H1 (cell line): ENCODE data around the gene TXLNG. TPM values are rescaled to one million over a fixed set of nuclear protein-coding genes. Genes with fewer than 3 reads are reported as not detected.

Experiments used
- CTCF ChIA-PET: fragments of 300-600 bp; sonication (Branson Sonifier 250); formaldehyde crosslinking; loops from one replicate; lab custom pipeline; 2021; ENCODE audit not compliant: partially characterized antibody; lab: Charles Lee
- POLR2A ChIA-PET: fragments of 300-600 bp; sonication (Branson Sonifier 250); formaldehyde crosslinking; loops from one replicate; lab custom pipeline; 2021; ENCODE audit warnings: inconsistent platforms; ENCODE audit not compliant: partially characterized antibody; lab: Charles Lee
- DNase-seq, 2 experiments: peaks; one replicate each; pipeline versions ENCODE4 v3.0.0 to v3.0.0-alpha.2; 2010 to 2022; ENCODE audit warnings: low spot score in 2 of 2, low read depth in 1 of 2, mixed read lengths in 1 of 2
- FAIRE-seq: peaks from 2 replicates; lab custom pipeline; 2011; peaks lifted over from hg19 to GRCh38; lab: Jason Lieb, UNC
- H2AFZ ChIP-seq: 2 replicates; pipeline ENCODE4 v1.8.1; 2012; ENCODE audit warnings: low read length, inconsistent platforms
- H2AK5ac ChIP-seq: 2 replicates; pipeline ENCODE4 v1.6.1; 2013; ENCODE audit warnings: low read depth, low read length
- H2BK120ac ChIP-seq: replicated peaks from 2 replicates; pipeline ENCODE3; 2013; ENCODE audit warnings: low read depth, low read length, inconsistent platforms
- H2BK12ac ChIP-seq: 2 replicates; pipeline ENCODE4 v1.6.1; 2013; ENCODE audit warnings: low read depth, low read length
- H2BK15ac ChIP-seq: 2 replicates; pipeline ENCODE4 v1.6.1; 2013; ENCODE audit warnings: low read length
- H2BK20ac ChIP-seq: 2 replicates; pipeline ENCODE4 v1.6.1; 2013; ENCODE audit warnings: low read length
- H2BK5ac ChIP-seq: 2 replicates; pipeline ENCODE4 v1.6.1; 2013; ENCODE audit warnings: low read depth, low read length
- H3K14ac ChIP-seq: 2 replicates; pipeline ENCODE4 v1.6.1; 2013; ENCODE audit warnings: inconsistent platforms; ENCODE audit not compliant: insufficient read length
- H3K18ac ChIP-seq: 2 replicates; pipeline ENCODE4 v1.6.1; 2013; ENCODE audit warnings: low read length; ENCODE audit errors: extremely low read depth
- H3K23ac ChIP-seq: 2 replicates; pipeline ENCODE4 v1.6.1; 2013; ENCODE audit warnings: inconsistent platforms; ENCODE audit not compliant: insufficient read length
- H3K23me2 ChIP-seq: 2 replicates; pipeline ENCODE4 v1.6.1; 2013; ENCODE audit warnings: low read depth, low read length
- H3K27ac ChIP-seq: 2 replicates; pipeline ENCODE4 v1.6.1; 2011; ENCODE audit warnings: low read depth, low read length, inconsistent platforms
- H3K27me3 ChIP-seq, 4 experiments: replicated peaks in 1 of 4; 1 replicate in 1 of 4; 2 replicates in 3 of 4; pipeline versions ENCODE4 v1.6.1 to v1.8.1; 2011 to 2013; ENCODE audit warnings: low read length in 3 of 4, mild to moderate bottlenecking in 3 of 4, inconsistent platforms in 2 of 4, mixed read lengths in 2 of 4, moderate library complexity in 1 of 4; ENCODE audit not compliant: control insufficient read depth in 3 of 4, insufficient read depth in 3 of 4; ENCODE audit errors: extremely low read depth in 1 of 4
- H3K36me3 ChIP-seq, 4 experiments: 2 replicates each; pipeline versions ENCODE4 v1.6.1 to v1.8.1; 2011 to 2013; ENCODE audit warnings: mild to moderate bottlenecking in 4 of 4, low read length in 3 of 4, moderate library complexity in 2 of 4, control low read depth in 1 of 4, inconsistent platforms in 1 of 4; ENCODE audit not compliant: insufficient read depth in 4 of 4, control insufficient read depth in 2 of 4
- H3K4ac ChIP-seq: replicated peaks from 2 replicates; pipeline ENCODE3; 2013; ENCODE audit warnings: low read length, low read depth, mixed read lengths, inconsistent platforms; ENCODE audit not compliant: insufficient read length
- H3K4me1 ChIP-seq, 4 experiments: replicated peaks in 1 of 4; 1 replicate in 1 of 4; 2 replicates in 3 of 4; pipeline versions ENCODE4 v1.6.1 to v1.8.1; 2011 to 2013; ENCODE audit warnings: low read length in 3 of 4, inconsistent platforms in 2 of 4, mixed read lengths in 1 of 4; ENCODE audit not compliant: insufficient read depth in 4 of 4, control insufficient read depth in 3 of 4
- H3K4me2 ChIP-seq, 2 experiments: 2 replicates each; pipeline versions ENCODE4 v1.6.1 to v1.8.1; 2011 to 2013; ENCODE audit warnings: low read depth in 2 of 2, low read length in 2 of 2, control low read depth in 1 of 2, inconsistent platforms in 1 of 2, mild to moderate bottlenecking in 1 of 2; ENCODE audit not compliant: insufficient read depth in 1 of 2
- H3K4me3 ChIP-seq, 4 experiments: fragments of 200-600, 300-600 bp in 1 of 4; sonication (generic), shearing (Covaris generic), sonication (Bioruptor Twin) in 1 of 4; 2 replicates each; pipeline versions ENCODE4 v1.5.1 to v1.8.1; 2011 to 2016; ENCODE audit warnings: low read length in 4 of 4, low read depth in 3 of 4, control low read depth in 2 of 4, inconsistent platforms in 2 of 4, mild to moderate bottlenecking in 2 of 4, mixed read lengths in 1 of 4, moderate library complexity in 1 of 4; ENCODE audit not compliant: insufficient read depth in 2 of 4; ENCODE audit errors: extremely low read depth in 1 of 4
- H3K56ac ChIP-seq: replicated peaks from 2 replicates; pipeline ENCODE3; 2013; ENCODE audit warnings: low read depth, mild to moderate bottlenecking, mixed read lengths, low read length, inconsistent platforms; ENCODE audit not compliant: insufficient read length
- H3K79me1 ChIP-seq: 2 replicates; pipeline ENCODE4 v1.6.1; 2013; ENCODE audit warnings: low read depth, low read length, control low read depth
- H3K79me2 ChIP-seq, 2 experiments: 2 replicates each; pipeline versions ENCODE4 v1.6.1 to v1.8.1; 2012 to 2013; ENCODE audit warnings: low read length in 2 of 2, mild to moderate bottlenecking in 2 of 2, inconsistent platforms in 1 of 2; ENCODE audit not compliant: insufficient read depth in 2 of 2, control insufficient read depth in 1 of 2
- H3K9ac ChIP-seq, 4 experiments: replicated peaks in 1 of 4; 1 replicate in 1 of 4; 2 replicates in 3 of 4; pipeline versions ENCODE4 v1.6.1 to v1.8.1; 2011 to 2013; ENCODE audit warnings: low read depth in 3 of 4, low read length in 3 of 4, control low read depth in 2 of 4, mild to moderate bottlenecking in 2 of 4, moderate library complexity in 2 of 4, inconsistent platforms in 1 of 4; ENCODE audit errors: extremely low read depth in 1 of 4
- H3K9me3 ChIP-seq, 2 experiments: 2 replicates each; pipeline versions ENCODE4 v1.6.1 to v1.8.1; 2012 to 2013; ENCODE audit warnings: mild to moderate bottlenecking in 2 of 2, moderate library complexity in 2 of 2, control low read depth in 1 of 2, inconsistent platforms in 1 of 2, low read depth in 1 of 2, low read length in 1 of 2, mixed read lengths in 1 of 2; ENCODE audit not compliant: insufficient read depth in 2 of 2
- H4K20me1 ChIP-seq, 2 experiments: replicated peaks in 1 of 2; 2 replicates each; pipeline versions ENCODE3 to v1.8.1; 2011 to 2013; ENCODE audit warnings: inconsistent platforms in 2 of 2, low read length in 2 of 2, mild to moderate bottlenecking in 1 of 2; ENCODE audit not compliant: insufficient read depth in 2 of 2, control insufficient read depth in 1 of 2
- H4K5ac ChIP-seq: 2 replicates; pipeline ENCODE4 v1.6.1; 2013; ENCODE audit warnings: low read length, low read depth, mixed read lengths, inconsistent platforms; ENCODE audit not compliant: insufficient read length
- H4K8ac ChIP-seq: 2 replicates; pipeline ENCODE4 v1.8.0; 2013; ENCODE audit warnings: mild to moderate bottlenecking, moderate library complexity, low read length, inconsistent platforms; ENCODE audit not compliant: insufficient read depth; ENCODE audit errors: extremely low read depth
- H4K91ac ChIP-seq: replicated peaks from 2 replicates; pipeline ENCODE3; 2013; ENCODE audit warnings: low read length, mixed read lengths, inconsistent platforms; ENCODE audit not compliant: insufficient read length
- BRCA1 ChIP-seq: IDR thresholded peaks from 2 replicates; pipeline ENCODE4 v1.6.1; 2012; ENCODE audit warnings: low read depth, low read length, improper control_type of control experiment
- CTBP2 ChIP-seq: IDR thresholded peaks from 2 replicates; pipeline ENCODE4 v1.7.0; 2011; ENCODE audit warnings: borderline replicate concordance, mild to moderate bottlenecking, moderate library complexity, mixed read lengths, low read length; ENCODE audit not compliant: insufficient read depth, insufficient read length
- CTCF ChIP-seq, 3 experiments: IDR thresholded peaks; 1 replicate in 2 of 3; 2 replicates in 1 of 3; pipeline versions ENCODE4 v1.5.1 to v1.6.1; 2011; ENCODE audit warnings: low read length in 3 of 3, mild to moderate bottlenecking in 3 of 3, inconsistent platforms in 2 of 3, low read depth in 1 of 3, moderate library complexity in 1 of 3; ENCODE audit not compliant: insufficient read depth in 1 of 3; ENCODE audit errors: control extremely low read depth in 1 of 3
- EZH2 ChIP-seq: fragments of 200-600 bp; sonication (generic); IDR thresholded peaks from 2 replicates; pipeline ENCODE4 v1.7.1; 2012; ENCODE audit warnings: low read depth, mild to moderate bottlenecking, moderate library complexity, low read length, inconsistent platforms; ENCODE audit not compliant: severe bottlenecking
- MAFK ChIP-seq: IDR thresholded peaks from 2 replicates; pipeline ENCODE4 v1.6.1; 2012; ENCODE audit warnings: low read depth, mild to moderate bottlenecking, improper control_type of control experiment, low read length
- NANOG ChIP-seq: IDR thresholded peaks from 2 replicates; pipeline ENCODE4 v1.6.1; 2011; ENCODE audit warnings: low read length, low read depth, mild to moderate bottlenecking, inconsistent platforms; ENCODE audit not compliant: insufficient read depth, poor library complexity, severe bottlenecking
- RAD21 ChIP-seq, 2 experiments: IDR thresholded peaks in 1 of 2; conservative IDR thresholded peaks in 1 of 2; 2 replicates each; pipeline ENCODE4 v1.6.1; 2011; ENCODE audit warnings: low read depth in 2 of 2, low read length in 2 of 2, improper control_type of control experiment in 1 of 2, inconsistent platforms in 1 of 2, mild to moderate bottlenecking in 1 of 2, moderate library complexity in 1 of 2
- SP4 ChIP-seq: IDR thresholded peaks from 2 replicates; pipeline ENCODE4 v1.6.1; 2012; ENCODE audit warnings: low read length, inconsistent platforms
- TAF7 ChIP-seq: optimal IDR thresholded peaks from 2 replicates; pipeline ENCODE3; 2011; ENCODE audit warnings: low read depth, mild to moderate bottlenecking, inconsistent platforms, low read length, moderate library complexity, borderline replicate concordance
- TBP ChIP-seq: IDR thresholded peaks from 2 replicates; pipeline ENCODE4 v1.6.1; 2011; ENCODE audit warnings: low read depth, low read length, improper control_type of control experiment
- WGBS, 2 experiments: shearing (Covaris generic) in 1 of 2; methylation state at CpG; one replicate each; pipeline versions ENCODE4 v1.1.6 to v1.1.7; 2013 to 2015; ENCODE audit warnings: low lambda C conversion rate in 2 of 2, mixed read lengths in 2 of 2, inconsistent platforms in 1 of 2, low coverage in 1 of 2, missing lambda C conversion rate in 1 of 2; ENCODE audit not compliant: insufficient replicate concordance in 2 of 2, insufficient coverage in 1 of 2, insufficient read length in 1 of 2; ENCODE audit errors: extremely low coverage in 1 of 2, missing lambda C conversion rate in 1 of 2; 5-methylcytosine and 5-hydroxymethylcytosine counted together
- polyA plus RNA-seq, 7 experiments: library from polyadenylated mRNA; depleted of rRNA in 3 of 7; stranded (reverse) in 5 of 7; unstranded in 2 of 7; fragments of >200 nt in 5 of 7; fragments of 200-250 nt in 2 of 7; gene quantifications; 1 replicate in 5 of 7; 2 replicates in 1 of 7; 4 replicates in 1 of 7; pipeline versions ENCODE4 v1.2.1 to v1.2.3, GENCODE V29; 2011 to 2013; ENCODE audit warnings: missing spikeins in 2 of 7, mixed read lengths in 2 of 7
- total RNA-seq: library from RNA; stranded (reverse); fragmentation: NEBNext Ultra II Directional; extraction: Animal tissue kit (Norgen Biotek cat#: 25700); gene quantifications from 2 replicates; pipeline ENCODE4 v1.2.1, GENCODE V29; 2021

The TXLNG gene
- total and polyA plus RNA-seq, 2 of the 8 experiments (the other 6 are each of a cell fraction or from before 2014, with no cell fraction given), result 32.9 to 42.9 TPM

DNA sequence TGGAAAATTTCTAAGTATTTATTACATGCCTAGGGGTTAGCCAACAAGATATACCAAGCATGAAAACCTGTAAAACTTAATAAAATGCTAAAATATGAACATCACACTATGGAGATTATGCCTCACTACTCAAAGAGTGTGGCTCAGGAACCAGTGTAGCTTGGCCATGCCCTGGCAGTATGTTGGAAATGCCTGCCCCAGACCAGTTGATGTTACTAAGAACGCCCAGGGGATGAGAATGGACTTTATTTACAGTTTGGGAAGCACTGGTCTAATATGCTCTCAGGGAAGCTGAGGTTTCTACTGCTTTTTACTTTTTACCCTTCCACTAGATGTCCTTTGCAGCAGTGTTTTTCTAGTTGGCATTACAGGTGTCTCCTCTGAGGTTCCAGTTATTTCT is 23.7 kb upstream of the TXLNG start:
- Histone ChIP-seq H2AK5ac (no peak overlapping the region), H4K5ac (no peak overlapping the region), H2AFZ (no peak overlapping the region), H3K23ac (no peak overlapping the region), H3K36me3 (peaks cover 0 to 18% (median 7%) of the 10 kb centered on the region in 4 experiments; a peak in 2 of 8 replicates), H4K91ac (no peak overlapping the region), H2BK12ac (no peak overlapping the region), H4K20me1 (no peaks in the 10 kb centered on the region), H3K23me2 (no peaks in the 10 kb centered on the region), H3K27ac (no peak overlapping the region), H2BK5ac (no peak overlapping the region), H3K4ac (no peak overlapping the region), H2BK20ac (no peak overlapping the region), H3K27me3 (no peaks in the 10 kb centered on the region), H3K18ac (no peak overlapping the region), H3K9me3 (no peaks in the 10 kb centered on the region; a peak in 1 of 4 replicates), H3K79me2 (no peaks in the 10 kb centered on the region), H3K4me1 (no peaks in the 10 kb centered on the region; a peak in 1 of 7 replicates), H3K4me3 (no peak overlapping the region), H3K14ac (no peak overlapping the region), H3K79me1 (no peaks in the 10 kb centered on the region), H2BK15ac (no peak overlapping the region), H2BK120ac (no peak overlapping the region), H4K8ac (no peak overlapping the region), H3K56ac (no peak overlapping the region), H3K4me2 (no peak overlapping the region), H3K9ac (no peak overlapping the region)
- no peak for FAIRE-seq
- DNase-seq, result no peak
- CTCF ChIA-PET, result interaction anchor here (0.8 to 1.5 kb wide), 3 partner anchors 9 to 64 kb away, joined by 3 read pairs; no protein-coding TSS in a partner anchor
- POLR2A ChIA-PET, result interaction anchor here (1.2 to 1.8 kb wide), 3 partner anchors 9 to 16 kb away, joined by 3 to 9 read pairs (median 3); no protein-coding TSS in a partner anchor
- WGBS, 2 experiments, result 88% methylated on average over 1 of the region's 1 CpG; no CpG with 5 or more reads in 1 of the 2 experiments
- no peak for TF ChIP-seq TAF7
- TF ChIP-seq CTCF (IDR thresholded peaks at IDR 0.05; ENCODE audit: control extremely low read depth in 1 of 3, insufficient read depth in 1 of 3, low read depth in 1 of 3, low read length in 3 of 3), result no peak
- no peak for TF ChIP-seq RAD21 (IDR thresholded peaks at IDR 0.05 in 1 of 2, conservative IDR thresholded peaks at IDR 0.05 in 1 of 2; ENCODE audit: low read depth in 2 of 2, low read length in 2 of 2)
- no peak for TF ChIP-seq EZH2
- no peak for TF ChIP-seq NANOG
- TF ChIP-seq TBP, result no peak
- no peak for TF ChIP-seq SP4
- no peak for TF ChIP-seq BRCA1
- no peak for TF ChIP-seq CTBP2
- no peak for TF ChIP-seq MAFK
